ENCODE data around the gene ADIPOR2. TPM values are rescaled to one million over a fixed set of nuclear protein-coding genes. Genes with fewer than 3 reads are reported as not detected.

Gene ADIPOR2
- total and polyA plus RNA-seq, 2 donors (not counting 1 experiment from before 2014, with no cell fraction given), result 9.2 to 35.9 TPM

GRCh38 chr12:1656902-1657301, 34.0 kb upstream of the ADIPOR2 start:
- Histone ChIP-seq H3K27ac (ENCODE audit: low read length in 2 of 2) (no peak overlapping the region), H3K79me2 (ENCODE audit: control insufficient read depth, insufficient read depth, low read length) (no peaks in the 10 kb centered on the region), H3K4me3 (ENCODE audit: control extremely low read depth in 1 of 5, extremely low read depth in 1 of 5, insufficient read depth in 1 of 5, low read depth in 2 of 5, low read length in 4 of 5) (no peak overlapping the region), H3K4me2 (replicated peaks; ENCODE audit: low read depth, low read length, poor library complexity, severe bottlenecking) (no peak overlapping the region), H4K20me1 (ENCODE audit: control insufficient read depth, insufficient read depth, low read length, poor library complexity, severe bottlenecking) (no peaks in the 10 kb centered on the region), H3K9me3 (ENCODE audit: control extremely low read depth in 1 of 3, control insufficient read depth in 2 of 3, insufficient read depth in 1 of 3, low read length in 2 of 3) (no peaks in the 10 kb centered on the region), H3K9ac (ENCODE audit: low read length) (no peak overlapping the region), H3K27me3 (replicated peaks in 1 of 4; ENCODE audit: control extremely low read depth in 1 of 4, control insufficient read depth in 3 of 4, insufficient read depth in 4 of 4, low read length in 3 of 4) (no peaks in the 10 kb centered on the region), H3K36me3 (replicated peaks in 1 of 2; ENCODE audit: control extremely low read depth in 1 of 2, control insufficient read depth in 1 of 2, extremely low read depth in 1 of 2, insufficient read depth in 2 of 2, low read length in 1 of 2) (no peaks in the 10 kb centered on the region), H3K4me1 (ENCODE audit: control insufficient read depth in 2 of 2, insufficient read depth in 2 of 2, low read length in 2 of 2) (peaks cover 0 to 4% of the 10 kb centered on the region in 2 donors), H2AFZ (ENCODE audit: insufficient read depth, low read depth, low read length, poor library complexity, severe bottlenecking) (no peak overlapping the region)
- ChIA-PET CTCF (interaction anchor here (0.8 to 17.6 kb wide), 5 partner anchors 8 to 283 kb away, joined by 3 to 620 read pairs (median 23); partner anchors contain the start of gene ADIPOR2), POLR2A (no interaction called here)
- TF ChIP-seq EZH2 (IDR thresholded peaks at IDR 0.05; ENCODE audit: borderline replicate concordance, insufficient read depth, low read depth, low read length, poor library complexity, severe bottlenecking) (no peak), CTCF (IDR thresholded peaks at IDR 0.05) (no peak)
- no peaks in the 10 kb centered on the region for H3K27me3 Mint-ChIP-seq
- no peak overlapping the region for H3K27ac Mint-ChIP-seq
- WGBS (ENCODE audit: insufficient coverage), result 93% methylated on average over 12 of the region's 12 CpGs
- no peaks in the 10 kb centered on the region for H3K9me3 Mint-ChIP-seq (ENCODE audit: insufficient read depth)
- no peak for DNase-seq
- ATAC-seq (ENCODE audit: low read depth), result no peak
- H3K4me3 Mint-ChIP-seq, result no peak overlapping the region
- peaks cover 11% of the 10 kb centered on the region for H3K4me1 Mint-ChIP-seq
- intact Hi-C loops (cut with micrococcal nuclease), result loop anchor here (10.0 kb wide), 1 partner anchor 1128 kb away; no protein-coding TSS in a partner anchor

GRCh38 chr12:1657688-1658087, 33.2 kb upstream of the ADIPOR2 start:
- no peaks in the 10 kb centered on the region for H3K9me3 ChIP-seq (ENCODE audit: control extremely low read depth in 1 of 3, control insufficient read depth in 2 of 3, insufficient read depth in 1 of 3, low read length in 2 of 3)
- no peak overlapping the region for H3K4me3 Mint-ChIP-seq
- no peaks in the 10 kb centered on the region for H3K27me3 Mint-ChIP-seq
- H3K4me2 ChIP-seq (replicated peaks; ENCODE audit: low read depth, low read length, poor library complexity, severe bottlenecking), result no peak overlapping the region
- no peaks in the 10 kb centered on the region for H3K79me2 ChIP-seq (ENCODE audit: control insufficient read depth, insufficient read depth, low read length)
- H3K27me3 ChIP-seq (replicated peaks in 1 of 4; ENCODE audit: control extremely low read depth in 1 of 4, control insufficient read depth in 3 of 4, insufficient read depth in 4 of 4, low read length in 3 of 4), result no peaks in the 10 kb centered on the region
- intact Hi-C loops (cut with micrococcal nuclease), result loop anchor here (10.0 kb wide), 1 partner anchor 1127 kb away; no protein-coding TSS in a partner anchor
- peaks cover 12% of the 10 kb centered on the region for H3K4me1 Mint-ChIP-seq
- no peak overlapping the region for H3K4me3 ChIP-seq (ENCODE audit: control extremely low read depth in 1 of 5, extremely low read depth in 1 of 5, insufficient read depth in 1 of 5, low read depth in 2 of 5, low read length in 4 of 5)
- H4K20me1 ChIP-seq (ENCODE audit: control insufficient read depth, insufficient read depth, low read length, poor library complexity, severe bottlenecking), result no peaks in the 10 kb centered on the region
- ChIA-PET POLR2A (no interaction called here), CTCF (interaction anchor here (0.8 to 17.6 kb wide), 4 partner anchors 9 to 282 kb away, joined by 3 to 620 read pairs (median 14); no protein-coding TSS in a partner anchor)
- no peak for DNase-seq
- H3K27ac Mint-ChIP-seq, result no peak overlapping the region
- ATAC-seq (ENCODE audit: low read depth), result no peak
- no peak for TF ChIP-seq CTCF (IDR thresholded peaks at IDR 0.05)
- TF ChIP-seq EZH2 (IDR thresholded peaks at IDR 0.05; ENCODE audit: borderline replicate concordance, insufficient read depth, low read depth, low read length, poor library complexity, severe bottlenecking), result no peak
- peaks cover 0 to 2% of the 10 kb centered on the region in 2 donors for H3K4me1 ChIP-seq (ENCODE audit: control insufficient read depth in 2 of 2, insufficient read depth in 2 of 2, low read length in 2 of 2)
- no peak overlapping the region for H2AFZ ChIP-seq (ENCODE audit: insufficient read depth, low read depth, low read length, poor library complexity, severe bottlenecking)
- 89% methylated on average over 1 of the region's 1 CpG for WGBS (ENCODE audit: insufficient coverage)
- no peaks in the 10 kb centered on the region for H3K9me3 Mint-ChIP-seq (ENCODE audit: insufficient read depth)
- no peaks in the 10 kb centered on the region for H3K36me3 ChIP-seq (replicated peaks in 1 of 2; ENCODE audit: control extremely low read depth in 1 of 2, control insufficient read depth in 1 of 2, extremely low read depth in 1 of 2, insufficient read depth in 2 of 2, low read length in 1 of 2)
- no peak overlapping the region for H3K9ac ChIP-seq (ENCODE audit: low read length)
- no peak overlapping the region for H3K27ac ChIP-seq (ENCODE audit: low read length in 2 of 2)

Data from B cell (primary cell).